CD4-positive, alpha-beta T cell (primary cell): Measurements from ENCODE around the gene RBPJL. TPM values are rescaled to one million over a fixed set of nuclear protein-coding genes. Genes with fewer than 3 reads are reported as not detected.

Source experiments
- ATAC-seq: fragments of 200-7000 bp; cut with Tn5 transposase; one replicate; pipeline ENCODE4 v1.10.0; 2022; ENCODE audit warnings: mild to moderate bottlenecking; ENCODE audit not compliant: poor library complexity
- CTCF ChIA-PET: fragments of 350-600 bp; sonication (Branson Sonifier 250); formaldehyde crosslinking; loops from one replicate; lab custom pipeline; 2021; ENCODE audit warnings: antibody characterized with exemption, inconsistent platforms; lab: Charles Lee
- POLR2A ChIA-PET: fragments of 350-600 bp; sonication (Branson Sonifier 250); formaldehyde crosslinking; loops from one replicate; lab custom pipeline; 2021; ENCODE audit warnings: antibody characterized with exemption, inconsistent platforms; lab: Charles Lee
- DNase-seq, 14 experiments: peaks; one replicate each; pipeline ENCODE4 v3.0.0-alpha.2; 2013 to 2020; ENCODE audit warnings: mixed read lengths in 2 of 14
- H3K27ac ChIP-seq, 2 donors: one replicate each; pipeline versions ENCODE4 v1.5.1 to v1.7.0; 2013; ENCODE audit warnings: low read length in 2 of 2, low read depth in 1 of 2, mild to moderate bottlenecking in 1 of 2
- H3K27me3 ChIP-seq, 2 experiments: 1 replicate in 1 of 2; 2 replicates in 1 of 2; pipeline versions ENCODE4 v1.6.1 to v1.7.0; 2013; ENCODE audit warnings: low read length in 2 of 2, control low read depth in 1 of 2, mild to moderate bottlenecking in 1 of 2, moderate library complexity in 1 of 2; ENCODE audit not compliant: insufficient read depth in 2 of 2, control insufficient read depth in 1 of 2
- H3K36me3 ChIP-seq: one replicate; pipeline ENCODE4 v1.6.1; 2013; ENCODE audit warnings: low read length, control low read depth; ENCODE audit not compliant: insufficient read depth
- H3K4me1 ChIP-seq: one replicate; pipeline ENCODE4 v1.6.1; 2013; ENCODE audit warnings: low read length, control low read depth; ENCODE audit not compliant: insufficient read depth
- H3K4me3 ChIP-seq: one replicate; pipeline ENCODE4 v1.5.1; 2013; ENCODE audit warnings: mild to moderate bottlenecking, low read length, moderate library complexity
- H3K9me3 ChIP-seq, 2 experiments: 1 replicate in 1 of 2; 2 replicates in 1 of 2; pipeline versions ENCODE4 v1.6.1 to v1.7.0; 2013; ENCODE audit warnings: low read length in 2 of 2, mild to moderate bottlenecking in 2 of 2, control low read depth in 1 of 2, moderate library complexity in 1 of 2; ENCODE audit not compliant: control insufficient read depth in 1 of 2, insufficient read depth in 1 of 2
- H3K27ac Mint-ChIP-seq: one replicate; pipeline ENCODE4 v1.8.0; 2020; ENCODE audit warnings: mixed read lengths
- H3K27me3 Mint-ChIP-seq: one replicate; pipeline ENCODE4 v1.8.0; 2021; ENCODE audit warnings: mixed read lengths
- H3K36me3 Mint-ChIP-seq: one replicate; pipeline ENCODE4 v1.8.0; 2021; ENCODE audit warnings: low read depth, mixed read lengths
- H3K4me1 Mint-ChIP-seq: one replicate; pipeline ENCODE4 v1.8.0; 2021; ENCODE audit warnings: low read depth, mixed read lengths
- H3K4me3 Mint-ChIP-seq: one replicate; pipeline ENCODE4 v1.8.0; 2020; ENCODE audit warnings: mild to moderate bottlenecking, mixed read lengths
- H3K9me3 Mint-ChIP-seq: one replicate; pipeline ENCODE4 v1.8.0; 2020; ENCODE audit warnings: mixed read lengths
- CTCF ChIP-seq: fragments of 200-600 bp; IDR thresholded peaks from one replicate; pipeline ENCODE4 v1.8.0; 2022; ENCODE audit warnings: antibody characterized with exemption, mild to moderate bottlenecking
- intact Hi-C, 2 experiments: fragments of 100-400 bp; cut with DNase I in 1 of 2; cut with micrococcal nuclease in 1 of 2; formaldehyde crosslinking; loops; one replicate each; pipeline versions ENCODE4 v1.15.1 to v1.9.0; 2023 to 2025; cut with DNase I, micrococcal nuclease
- total RNA-seq, 174 experiments: library from RNA in 2 of 174; stranded (reverse) in 2 of 174; gene quantifications; one replicate each; pipeline ENCODE4 v1.2.3 and lab custom pipeline; 2021 to 2026

Gene RBPJL
- total RNA-seq, 2 experiments from 2014 or later, result not detected

DNA sequence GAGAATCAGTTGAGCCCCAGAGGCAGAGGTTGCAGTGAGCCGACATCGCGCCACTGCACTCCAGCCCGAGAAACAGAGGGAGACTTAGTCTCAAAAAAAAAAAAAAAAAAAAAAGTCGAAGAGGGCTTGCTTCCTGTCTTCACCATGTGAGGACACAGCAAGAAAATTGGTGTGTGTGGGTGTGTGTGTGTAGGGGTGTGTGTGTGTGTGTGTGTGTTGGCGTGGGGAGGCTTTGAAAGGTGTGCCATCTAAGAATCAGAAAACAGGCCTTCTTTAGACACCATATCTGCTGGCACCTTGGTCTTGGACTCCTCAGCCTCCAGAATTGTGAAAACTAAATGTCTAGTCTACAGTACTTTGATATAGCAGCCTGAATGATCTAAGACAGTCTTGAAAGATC, 6.9 kb upstream of the RBPJL start:
- CTCF ChIA-PET, result interaction anchor here (2.2 kb wide), 1 partner anchor 9 kb away, joined by 7 read pairs; no protein-coding TSS in a partner anchor
- no peaks in the 10 kb centered on the region for H3K9me3 Mint-ChIP-seq
- peaks cover 53% of the 10 kb centered on the region for H3K27me3 Mint-ChIP-seq
- Histone ChIP-seq H3K27me3 (peaks cover 1 to 6% of the 10 kb centered on the region in 2 experiments), H3K27ac (no peak overlapping the region), H3K9me3 (peaks cover 0 to 4% of the 10 kb centered on the region in 2 experiments), H3K4me1 (no peaks in the 10 kb centered on the region), H3K4me3 (no peak overlapping the region), H3K36me3 (no peaks in the 10 kb centered on the region)
- DNase-seq, result no peak
- no peaks in the 10 kb centered on the region for H3K4me1 Mint-ChIP-seq
- TF ChIP-seq CTCF, result no peak
- H3K27ac Mint-ChIP-seq, result no peak overlapping the region
- H3K36me3 Mint-ChIP-seq, result no peaks in the 10 kb centered on the region
- H3K4me3 Mint-ChIP-seq, result no peak overlapping the region
- intact Hi-C loops, result no loop called here
- no peak for ATAC-seq
- POLR2A ChIA-PET, result no interaction called here

DNA sequence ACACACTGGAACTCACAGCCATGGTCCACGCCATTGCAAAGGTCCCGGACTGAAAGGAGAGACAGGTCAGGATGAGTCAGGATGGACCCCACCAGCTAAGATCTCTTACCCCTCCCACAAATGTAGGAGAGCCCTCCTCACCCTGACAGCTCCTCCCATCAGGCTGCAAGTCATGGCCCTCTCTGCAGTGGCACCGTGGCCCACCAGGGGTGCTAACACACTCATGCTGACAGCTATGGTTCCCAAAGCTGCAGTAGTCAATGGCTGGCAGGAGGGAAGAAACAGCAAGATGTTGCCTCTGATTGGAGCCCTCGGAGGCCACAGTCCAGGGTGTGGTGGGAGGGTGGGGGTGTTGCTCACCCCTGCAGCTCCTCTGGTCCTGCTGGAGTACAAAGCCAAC, 5.7 kb upstream of the RBPJL start:
- H3K9me3 ChIP-seq, result peaks cover 0 to 4% of the 10 kb centered on the region in 2 experiments
- ATAC-seq (peak; percentile 70), DNase-seq (peak in 2 of 14 experiments; percentile 14 to 33)
- no peaks in the 10 kb centered on the region for H3K9me3 Mint-ChIP-seq
- no peak overlapping the region for H3K27ac Mint-ChIP-seq
- H3K4me3 ChIP-seq, result no peak overlapping the region
- ChIA-PET POLR2A (no interaction called here), CTCF (interaction anchor here (0.8 to 2.2 kb wide), 2 partner anchors 11 to 470 kb away, joined by 3 to 7 read pairs; no protein-coding TSS in a partner anchor)
- no peaks in the 10 kb centered on the region for H3K36me3 ChIP-seq
- H3K4me1 ChIP-seq, result no peaks in the 10 kb centered on the region
- peaks cover under 1 to 10% of the 10 kb centered on the region in 2 experiments for H3K27me3 ChIP-seq
- H3K27ac ChIP-seq, result no peak overlapping the region
- H3K4me3 Mint-ChIP-seq, result no peak overlapping the region
- intact Hi-C loops, result no loop called here
- TF ChIP-seq CTCF, result no peak
- no peaks in the 10 kb centered on the region for H3K4me1 Mint-ChIP-seq
- H3K36me3 Mint-ChIP-seq, result no peaks in the 10 kb centered on the region
- peaks cover 59% of the 10 kb centered on the region for H3K27me3 Mint-ChIP-seq

DNA sequence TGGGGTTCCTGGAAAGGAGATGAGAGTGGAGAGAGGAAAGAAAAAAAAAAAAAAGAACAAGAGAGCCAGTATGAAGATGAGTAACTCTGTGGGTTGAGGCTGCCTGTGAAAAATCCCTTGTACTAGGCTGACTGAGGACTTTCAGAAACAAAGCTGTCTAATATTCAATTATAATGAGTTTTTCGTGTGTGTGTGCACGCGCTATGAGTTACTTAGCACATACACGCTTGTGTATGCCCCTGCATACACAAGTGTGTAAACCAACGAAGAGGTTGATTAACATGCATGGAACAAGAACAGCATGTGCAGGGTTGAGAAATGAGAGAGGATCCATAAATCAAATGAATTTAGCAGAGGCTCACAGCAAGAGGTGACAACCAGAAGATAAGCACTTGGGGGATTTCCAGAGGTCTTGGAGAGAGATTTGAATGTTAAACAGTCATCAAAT, 4.8 kb upstream of the RBPJL start:
- Histone ChIP-seq H3K4me3 (no peak overlapping the region), H3K9me3 (peaks cover 0 to 9% of the 10 kb centered on the region in 2 experiments), H3K4me1 (peaks cover 5% of the 10 kb centered on the region), H3K27me3 (peaks cover 9 to 15% of the 10 kb centered on the region in 2 experiments), H3K27ac (no peak overlapping the region), H3K36me3 (no peaks in the 10 kb centered on the region)
- no peaks in the 10 kb centered on the region for H3K4me1 Mint-ChIP-seq
- CTCF ChIA-PET, result interaction anchor here (0.8 to 2.2 kb wide), 2 partner anchors 11 to 469 kb away, joined by 3 to 7 read pairs; no protein-coding TSS in a partner anchor
- H3K36me3 Mint-ChIP-seq, result no peaks in the 10 kb centered on the region
- H3K27me3 Mint-ChIP-seq, result peaks cover 57% of the 10 kb centered on the region
- DNase-seq, result no peak
- TF ChIP-seq CTCF, result no peak
- ATAC-seq, result no peak
- intact Hi-C loops, result no loop called here
- no peaks in the 10 kb centered on the region for H3K9me3 Mint-ChIP-seq
- POLR2A ChIA-PET, result interaction anchor here (1.0 kb wide), 1 partner anchor 8 kb away, joined by 3 read pairs; no protein-coding TSS in a partner anchor
- H3K4me3 Mint-ChIP-seq, result no peak overlapping the region
- no peak overlapping the region for H3K27ac Mint-ChIP-seq
